HepG2 (cell line): Measurements from ENCODE around the gene TTLL1. TPM values are rescaled to one million over a fixed set of nuclear protein-coding genes. Genes with fewer than 3 reads are reported as not detected.

ENCODE experiments used
- ATAC-seq: fragments of 200-7000 bp; cut with Tn5 transposase; 3 replicates; pipeline ENCODE4 v1.9.1; 2020; ENCODE audit warnings: mild to moderate bottlenecking, moderate library complexity
- BruUV-seq: library from RNA; stranded (reverse); fragments of 400-500 nt; replicated peaks from 2 replicates; lab custom pipeline; 2021; lab: Mats Ljungman, UMichigan
- CTCF ChIA-PET: fragments of 300-600 bp; formaldehyde crosslinking; extraction: SDS; loops from one replicate; lab custom pipeline; 2021; ENCODE audit warnings: low total read pairs, inconsistent platforms, low intra/inter-chr PET ratio; lab: Yijun Ruan, JAX
- POLR2A ChIA-PET: fragments of 350-600 bp; sonication (Branson Sonifier 250); formaldehyde crosslinking; loops from one replicate; lab custom pipeline; 2020; ENCODE audit warnings: antibody characterized with exemption, inconsistent platforms; lab: Yijun Ruan, JAX
- DNase-seq: peaks from one replicate; pipeline ENCODE4 v3.0.0-alpha.2; 2015; ENCODE audit warnings: low spot score
- FAIRE-seq: peaks from 3 replicates; lab custom pipeline; 2011; peaks lifted over from hg19 to GRCh38; lab: Jason Lieb, UNC
- H2AFZ ChIP-seq: one replicate; pipeline ENCODE4 v1.6.1; 2011; ENCODE audit warnings: low read length, inconsistent platforms
- H3K27ac ChIP-seq: fragments of 300-600 bp; 3 replicates; pipeline ENCODE4 v1.8.0; 2011; ENCODE audit warnings: mixed run types, mild to moderate bottlenecking, mixed read lengths, low read length, inconsistent platforms; ENCODE audit not compliant: insufficient read depth; ENCODE audit errors: extremely low read length
- H3K27me3 ChIP-seq, 2 experiments: fragments of 200-600 bp in 1 of 2; 2 replicates in 1 of 2; 3 replicates in 1 of 2; pipeline versions ENCODE4 v1.6.0 to v1.8.0; 2011; ENCODE audit warnings: low read length in 2 of 2, mild to moderate bottlenecking in 2 of 2, moderate library complexity in 2 of 2, inconsistent platforms in 1 of 2; ENCODE audit not compliant: insufficient read depth in 2 of 2, control insufficient read depth in 1 of 2
- H3K36me3 ChIP-seq, 2 experiments: fragments of 200-600 bp in 1 of 2; replicated peaks in 1 of 2; 2 replicates in 1 of 2; 3 replicates in 1 of 2; pipeline versions ENCODE4 v1.5.1 to v1.8.0; 2011; ENCODE audit warnings: low read length in 2 of 2, inconsistent platforms in 1 of 2; ENCODE audit not compliant: insufficient read depth in 2 of 2, control insufficient read depth in 1 of 2
- H3K4me1 ChIP-seq: 2 replicates; pipeline ENCODE4 v1.5.1; 2012; ENCODE audit warnings: low read length, inconsistent platforms; ENCODE audit not compliant: insufficient read depth
- H3K4me2 ChIP-seq: 2 replicates; pipeline ENCODE4 v1.6.0; 2011; ENCODE audit warnings: low read depth, low read length, inconsistent platforms
- H3K4me3 ChIP-seq, 3 experiments: fragments of 200-600 bp in 1 of 3; sonication (generic), shearing (Covaris generic) in 1 of 3; replicated peaks in 1 of 3; 2 replicates each; pipeline ENCODE4 v1.5.1; 2011 to 2016; ENCODE audit warnings: low read length in 3 of 3, inconsistent platforms in 2 of 3, low read depth in 2 of 3, mild to moderate bottlenecking in 2 of 3, control low read depth in 1 of 3, mixed read lengths in 1 of 3; ENCODE audit not compliant: insufficient read depth in 1 of 3
- H3K79me2 ChIP-seq: one replicate; pipeline ENCODE4 v1.6.1; 2011; ENCODE audit warnings: low read length, inconsistent platforms; ENCODE audit not compliant: insufficient read depth
- H3K9ac ChIP-seq: 2 replicates; pipeline ENCODE4 v1.6.0; 2011; ENCODE audit warnings: mild to moderate bottlenecking, low read depth, low read length, inconsistent platforms; ENCODE audit not compliant: insufficient read depth
- H3K9me3 ChIP-seq: 2 replicates; pipeline ENCODE4 v1.5.1; 2012; ENCODE audit warnings: mild to moderate bottlenecking, low read length
- H4K20me1 ChIP-seq: 2 replicates; pipeline ENCODE4 v1.6.0; 2011; ENCODE audit warnings: inconsistent platforms, mild to moderate bottlenecking, low read length, moderate library complexity; ENCODE audit not compliant: insufficient read depth
- CHD4 ChIP-seq: fragments of 200-600 bp; sonication (generic); IDR thresholded peaks from 2 replicates; pipeline ENCODE4 v1.7.0; 2017; ENCODE audit warnings: mild to moderate bottlenecking, low read length, borderline replicate concordance
- FLYWCH1 ChIP-seq: sonication (generic); formaldehyde crosslinking; IDR thresholded peaks from 2 replicates; pipeline ENCODE4 v1.8.1; 2023; ENCODE audit warnings: mild to moderate bottlenecking, missing genetic modification reagents
- GABPB1 ChIP-seq: IDR thresholded peaks from 2 replicates; pipeline ENCODE4 v1.6.1; 2016; ENCODE audit warnings: mild to moderate bottlenecking, missing genetic modification reagents, moderate library complexity, missing compliant biosample characterization
- KAT7 ChIP-seq: IDR thresholded peaks from 2 replicates; pipeline ENCODE4 v1.6.1; 2018; ENCODE audit warnings: borderline replicate concordance, missing compliant biosample characterization
- MNT ChIP-seq: fragments of 450-650 bp; IDR thresholded peaks from 2 replicates; pipeline ENCODE4 v1.6.1; 2016
- ZNF17 ChIP-seq: sonication (generic); formaldehyde crosslinking; IDR thresholded peaks from 2 replicates; pipeline ENCODE4 v1.5.0; 2020; ENCODE audit warnings: mild to moderate bottlenecking, missing genetic modification reagents
- ZNF263 ChIP-seq: sonication (generic); formaldehyde crosslinking; IDR thresholded peaks from 2 replicates; pipeline ENCODE4 v1.4.0; 2020; ENCODE audit warnings: missing genetic modification reagents
- ZNF777 ChIP-seq: sonication (generic); formaldehyde crosslinking; IDR thresholded peaks from 2 replicates; pipeline ENCODE4 v1.4.0; 2020; ENCODE audit warnings: missing genetic modification reagents
- ZSCAN25 ChIP-seq: sonication (generic); formaldehyde crosslinking; IDR thresholded peaks from 2 replicates; pipeline ENCODE4 v1.8.0; 2022; ENCODE audit warnings: mild to moderate bottlenecking, missing genetic modification reagents
- WGBS: methylation state at CpG from one replicate; pipeline ENCODE4 v1.1.6; 2017; ENCODE audit warnings: low lambda C conversion rate; 5-methylcytosine and 5-hydroxymethylcytosine counted together
- in situ Hi-C: cut with HindIII; loops from 2 replicates; pipeline ENCODE4 v1.10.0; 2017; ENCODE audit warnings: low pct_unique_long_range_greater_than_20kb; ENCODE audit not compliant: extremely low pct_ligation_motif_present
- intact Hi-C: fragments of 100-400 bp; cut with micrococcal nuclease; formaldehyde crosslinking; loops from one replicate; pipeline ENCODE4 v1.10.0; 2022; ENCODE audit not compliant: unreplicated experiment
- polyA plus RNA-seq, 8 experiments: library from polyadenylated mRNA; depleted of rRNA in 3 of 8; stranded (reverse) in 7 of 8; unstranded in 1 of 8; fragments of >200 nt; fragmentation: Illumina TruSeq in 4 of 8; extraction: Trizol in 4 of 8; gene quantifications; 2 replicates each; pipeline versions ENCODE4 v1.2.1 to v1.2.3, GENCODE V29; 2011 to 2016; ENCODE audit warnings: low read depth in 4 of 8, missing spikeins in 1 of 8, mixed read lengths in 1 of 8; ENCODE audit not compliant: insufficient read depth in 1 of 8
- total RNA-seq, 5 experiments: library from RNA; depleted of rRNA; stranded (reverse); fragments of >200 nt; fragmentation: Illumina TruSeq; extraction: Trizol; gene quantifications; 2 replicates each; pipeline ENCODE4 v1.2.3, GENCODE V29; 2016; ENCODE audit warnings: low read depth in 1 of 5

Gene TTLL1
- total and polyA plus RNA-seq, 2 of the 13 experiments (the other 11 are each of a cell fraction or from before 2014, with no cell fraction given): 1.6 to 5.3 TPM

- TF ChIP-seq MNT (peak; percentile 39; the same call in 1 of the 2 replicates), ZNF263 (CRISPR knock-in tag) (peak; percentile 56; the same call in 1 of the 2 replicates), ZSCAN25 (CRISPR knock-in tag) (peak; percentile 92), GABPB1 (CRISPR knock-in tag) (0 out of 2 replicates have a peak, but pooled peaks have one; percentile 17)
Observed at GRCh38 chr22:43035250-43035649, 53.9 kb downstream of the TTLL1 start (continued).

- intact Hi-C loops: loop anchor here (5.0 kb wide), 1 partner anchor 39 kb away; no protein-coding TSS in a partner anchor
- BruUV-seq: no TSS peak
- TF ChIP-seq FLYWCH1 (CRISPR knock-in tag): no peak
- 0 out of 2 replicates have a peak, but pooled peaks have one; percentile 42 for TF ChIP-seq CHD4
- no peak for TF ChIP-seq KAT7 (CRISPR knock-in tag)
- no peak for TF ChIP-seq ZNF777 (CRISPR knock-in tag)
- no peak for TF ChIP-seq ZNF17 (CRISPR knock-in tag)
- no peak for DNase-seq
- no peaks in the 10 kb centered on the region for H3K36me3 ChIP-seq
- H3K4me2 ChIP-seq: peak overlapping the region; percentile 90
- ChIA-PET POLR2A (interaction anchor here (1.0 kb wide), 3 partner anchors 16 to 38 kb away, joined by 3 to 5 read pairs (median 3); partner anchors contain the start of gene PACSIN2), CTCF (no interaction called here)
- H3K4me1 ChIP-seq: peaks cover 61% of the 10 kb centered on the region
- H3K27ac ChIP-seq: no peak overlapping the region
- no peak overlapping the region for H2AFZ ChIP-seq
- 0 out of 2 replicates have a peak, but pooled peaks cover 6% of the 10 kb centered on the region for H3K9me3 ChIP-seq
- peaks cover 0 to 5% of the 10 kb centered on the region in 2 experiments; a peak in 1 of 5 replicates for H3K27me3 ChIP-seq
- in situ Hi-C loops: no loop called here
- H3K4me3 ChIP-seq: no peak overlapping the region
- 44% methylated on average over 3 of the region's 3 CpGs for WGBS
- FAIRE-seq: no peak
- no peaks in the 10 kb centered on the region for H4K20me1 ChIP-seq
- H3K9ac ChIP-seq: no peak overlapping the region
- no peak for ATAC-seq
- no peaks in the 10 kb centered on the region for H3K79me2 ChIP-seq
Observed at GRCh38 chr22:43031617-43032016, 57.6 kb downstream of the TTLL1 start.
